HG02610 (cell line): ENCODE measurements around the gene ESAM.
"Not testable (repeated sequence)": the region's sequence is repeated elsewhere in the genome, so short reads cannot be mapped to it uniquely, and the experiment has no call there.

Experiments
- ATAC-seq: cut with Tn5 transposase; IDR thresholded peaks from one replicate; pipeline ENCODE4 v1.9.1; 2021; ENCODE audit warnings: mild to moderate bottlenecking, moderate library complexity; ENCODE audit not compliant: unreplicated experiment

Gene ESAM

GRCh38 chr11:124776865-124777645, 15.0 kb upstream of the ESAM start:
- no peak for ATAC-seq

GRCh38 chr11:124770959-124771358, 8.9 kb upstream of the ESAM start:
- ATAC-seq = not testable (repeated sequence)

GRCh38 chr11:124769806-124770774, 8.0 kb upstream of the ESAM start:
- ATAC-seq = no peak

GRCh38 chr11:124768914-124769313, 6.8 kb upstream of the ESAM start:
- no peak for ATAC-seq

GRCh38 chr11:124766156-124766555, 4.1 kb upstream of the ESAM start:
- no peak for ATAC-seq

- no peak for ATAC-seq
Observed at GRCh38 chr11:124763156-124763947, 1.3 kb upstream of the ESAM start.

GRCh38 chr11:124762624-124763155, 600 bp upstream of the ESAM start:
- ATAC-seq = peak; percentile 0

GRCh38 chr11:124761301-124762104, 587 bp downstream of the ESAM start:
- ATAC-seq = peak; percentile 7

GRCh38 chr11:124760806-124761205, 1.3 kb downstream of the ESAM start:
- no peak for ATAC-seq

- peak; percentile 24 for ATAC-seq
Observed at GRCh38 chr11:124760205-124760652, 1.9 kb downstream of the ESAM start.

GRCh38 chr11:124759266-124760204, 2.6 kb downstream of the ESAM start:
- ATAC-seq = no peak

- peak; percentile 54 for ATAC-seq
Observed at GRCh38 chr11:124758355-124759265, 3.5 kb downstream of the ESAM start.

- no peak for ATAC-seq
Observed at GRCh38 chr11:124757320-124757719, 4.8 kb downstream of the ESAM start.

GRCh38 chr11:124756753-124757227, 5.3 kb downstream of the ESAM start:
- ATAC-seq = no peak

GRCh38 chr11:124756033-124756752, 5.9 kb downstream of the ESAM start:
- ATAC-seq = no peak

- no peak for ATAC-seq
Observed at GRCh38 chr11:124754710-124755109, 7.4 kb downstream of the ESAM start.

- ATAC-seq = no peak
Observed at GRCh38 chr11:124754309-124754708, 7.8 kb downstream of the ESAM start.
